Activated CD8-positive, alpha-beta memory T cell treated with anti-CD3 and anti-CD28 coated beads for 48 hours (primary cell): ENCODE data around the gene CDKN2C.
"Not testable (repeated sequence)": the region's sequence is repeated elsewhere in the genome, so short reads cannot be mapped to it uniquely, and the experiment has no call there.

Experiments used
- DNase-seq, 3 experiments: peaks; one replicate each; pipeline ENCODE4 v3.0.0-alpha.2; 2020; ENCODE audit warnings: low read depth in 2 of 3, low spot score in 2 of 3

CDKN2C gene

GRCh38 chr1:50978852-50979781 lies 9.1 kb downstream of the CDKN2C start:
- DNase-seq, result no peak

- no peak for DNase-seq
Measured at GRCh38 chr1:50979937-50980336, 9.9 kb downstream of the CDKN2C start.

- no peak for DNase-seq
Measured at GRCh38 chr1:50980505-50980904, 10.5 kb downstream of the CDKN2C start.

- no peak for DNase-seq
Measured at GRCh38 chr1:50981741-50982140, 11.7 kb downstream of the CDKN2C start.

DNA sequence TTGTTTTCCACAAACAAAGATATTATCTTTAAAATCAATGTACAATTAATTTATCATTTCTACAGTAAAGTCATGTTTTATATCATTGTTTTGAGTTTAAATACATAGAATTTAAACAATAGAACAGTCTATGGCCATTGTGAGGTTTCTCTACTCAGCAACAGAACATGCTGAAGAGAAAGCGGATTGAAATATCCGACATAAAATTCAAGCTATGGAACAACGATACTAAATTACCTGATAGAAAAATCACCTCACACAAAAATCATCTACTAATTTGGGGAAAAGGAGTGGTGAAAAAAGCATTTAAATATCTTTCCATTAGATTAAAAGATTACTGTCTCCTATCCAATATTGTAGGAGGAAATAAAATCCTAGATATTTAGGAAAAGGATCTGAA lies 12.6 kb downstream of the CDKN2C start:
- DNase-seq, result no peak

DNA sequence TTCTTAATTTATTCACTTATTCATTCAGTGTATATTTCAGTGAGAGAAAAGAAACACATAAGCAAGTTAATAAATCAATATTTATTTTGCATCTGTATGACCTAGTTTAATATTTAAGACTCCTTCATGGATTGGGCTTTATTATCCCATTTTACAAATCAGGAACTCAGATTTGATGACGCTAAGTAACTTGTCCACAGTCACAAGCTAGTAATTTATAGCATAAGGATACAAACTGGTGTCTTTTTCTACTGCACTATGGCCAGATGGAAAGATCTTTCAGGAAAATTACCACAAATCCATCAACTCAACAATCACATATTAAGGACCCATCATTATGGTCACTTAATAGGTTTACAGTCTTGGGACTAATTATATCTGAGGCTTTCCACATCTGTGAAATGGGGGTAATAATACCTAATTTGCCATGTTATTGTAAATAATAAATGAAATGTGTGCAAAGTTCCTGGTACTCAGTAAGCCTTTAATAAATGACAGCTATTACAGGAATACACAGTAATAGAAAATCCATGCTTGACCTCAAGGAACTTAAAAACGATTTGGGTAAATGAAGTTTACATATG lies 13.3 kb downstream of the CDKN2C start:
- DNase-seq, result no peak

DNA sequence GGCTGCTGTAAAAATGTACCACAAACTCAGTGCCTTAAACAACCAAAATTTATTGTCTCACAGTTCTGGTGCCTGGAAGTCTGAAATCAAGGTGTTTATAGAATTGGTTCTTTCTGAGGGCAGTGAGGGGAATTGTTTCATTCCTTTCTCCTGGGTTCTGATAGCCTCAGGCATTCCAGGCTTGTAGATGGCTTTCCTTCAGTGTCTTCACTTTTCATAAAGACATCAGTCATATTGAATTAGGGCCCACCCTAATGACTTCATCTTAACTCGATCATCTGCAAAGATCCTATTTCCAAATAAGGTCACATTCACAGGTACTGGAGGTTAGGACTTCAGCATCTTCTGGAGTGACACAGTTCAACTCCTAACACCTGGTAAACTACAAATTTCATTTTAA lies 15.0 kb downstream of the CDKN2C start:
- DNase-seq, result no peak

- no peak for DNase-seq
Measured at GRCh38 chr1:50986653-50987052, 16.6 kb downstream of the CDKN2C start.

DNA sequence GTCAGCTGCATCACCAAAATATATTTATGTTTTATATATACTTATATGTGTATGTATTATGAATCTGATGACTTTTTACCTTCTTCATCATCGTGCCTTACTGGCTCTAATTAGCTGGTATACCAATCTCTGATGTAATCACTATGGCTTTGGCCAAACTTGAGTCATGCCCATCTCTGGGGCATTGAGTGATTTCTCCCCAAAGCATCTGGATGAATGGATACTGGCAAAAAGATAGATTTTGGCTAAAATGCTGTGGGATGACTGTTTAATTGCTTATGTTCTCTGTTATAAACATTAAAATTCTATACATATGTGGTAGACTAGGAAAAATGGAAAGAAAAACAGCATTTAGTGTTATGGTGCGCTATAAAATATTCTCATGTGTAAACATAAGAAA lies 19.6 kb downstream of the CDKN2C start:
- DNase-seq, result no peak

DNA sequence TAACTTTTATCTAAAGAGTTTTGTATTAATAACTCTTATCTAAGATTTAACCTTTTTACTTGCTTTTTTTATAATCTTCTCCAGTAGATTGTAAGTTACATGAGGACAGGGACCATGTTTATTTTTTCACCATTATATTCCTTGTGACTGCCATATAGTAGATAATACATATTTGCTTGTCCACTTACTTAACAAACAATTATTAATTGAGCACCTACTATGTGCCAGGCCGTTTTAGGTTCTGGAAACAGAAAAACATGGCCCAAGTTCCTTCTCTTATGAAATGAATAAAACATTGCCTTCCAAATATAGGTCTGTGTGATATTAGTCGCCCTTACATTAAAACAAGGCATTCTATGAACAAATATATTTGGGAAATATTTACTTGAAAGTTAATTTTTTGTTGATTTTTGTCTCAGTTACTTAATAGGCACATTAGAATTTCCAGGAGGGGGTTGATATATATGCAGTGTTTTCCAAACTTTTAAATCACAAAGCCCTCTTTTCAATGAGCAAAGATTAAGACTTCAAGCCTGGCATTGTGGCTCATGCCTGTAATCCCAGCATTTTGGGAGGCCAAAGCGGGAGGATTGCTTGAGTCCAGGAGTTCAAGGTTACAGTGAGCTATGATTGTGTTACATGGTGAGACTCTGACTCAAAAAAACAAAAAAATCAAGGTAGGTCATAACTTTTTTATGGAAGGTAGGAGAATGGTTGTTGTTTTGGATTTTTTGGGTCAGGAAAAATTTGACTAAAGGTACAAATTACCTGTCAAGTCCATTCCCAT lies 22.7 kb downstream of the CDKN2C start:
- DNase-seq, result no peak

DNA sequence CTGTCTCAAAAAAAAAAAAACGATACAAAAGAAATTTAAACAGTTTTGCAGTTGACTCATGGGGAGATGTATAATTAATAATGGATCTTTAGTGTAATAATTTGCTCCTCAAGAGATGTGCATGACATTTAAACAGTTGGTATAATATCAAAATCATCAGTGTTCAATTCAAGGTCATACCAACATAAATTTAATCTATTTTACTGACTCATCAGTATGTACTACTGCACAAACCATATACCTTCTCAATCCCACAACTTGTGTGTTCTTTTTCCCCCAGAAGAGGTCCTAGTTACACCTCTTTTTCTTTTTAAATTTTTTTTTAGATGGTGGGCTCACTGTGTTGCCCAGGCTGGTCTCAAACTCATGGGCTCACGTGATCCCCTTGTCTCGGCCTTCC lies 23.6 kb downstream of the CDKN2C start:
- DNase-seq, result no peak

GRCh38 chr1:50994997-50995396 lies 25.0 kb downstream of the CDKN2C start:
- DNase-seq, result no peak

DNA sequence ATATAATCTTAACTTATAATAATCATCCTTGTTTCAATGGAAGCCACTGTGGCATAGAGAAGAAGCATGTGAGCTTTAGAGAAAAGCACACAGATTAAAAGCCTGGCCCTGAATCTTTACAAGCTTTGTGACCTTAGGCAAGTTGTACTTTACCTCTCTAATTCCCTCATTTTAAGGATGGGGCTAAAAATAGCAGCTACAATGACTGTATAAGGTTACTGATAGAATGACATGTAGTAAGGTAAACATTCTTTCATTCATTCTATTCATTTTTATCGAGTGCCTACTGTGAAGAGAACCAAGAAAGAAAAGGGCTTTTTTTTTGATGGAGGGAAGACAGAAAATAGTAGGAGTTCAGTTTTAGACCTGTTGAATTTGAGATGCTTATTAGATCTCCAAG lies 25.6 kb downstream of the CDKN2C start:
- no peak for DNase-seq

DNA sequence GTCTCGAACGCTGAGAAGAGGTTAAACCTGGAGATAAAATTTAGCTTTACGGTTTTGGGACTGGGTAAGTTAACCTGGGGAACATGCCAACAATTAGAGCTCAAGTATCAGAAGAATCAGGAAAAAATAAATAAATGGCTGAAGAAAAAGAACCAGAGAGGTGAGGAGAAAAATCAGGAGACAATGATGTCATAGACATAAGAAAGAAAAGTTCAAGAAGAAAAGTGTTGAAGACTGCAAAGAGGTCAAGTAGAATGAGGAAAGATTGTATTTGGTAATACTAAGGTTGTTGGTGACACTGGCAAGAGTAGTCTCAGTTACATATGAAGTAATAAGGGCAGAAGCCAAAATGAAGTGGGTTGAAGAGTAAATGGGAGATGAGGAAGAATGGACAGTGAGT lies 26.0 kb downstream of the CDKN2C start:
- DNase-seq, result no peak

GRCh38 chr1:50999375-50999774 lies 29.3 kb downstream of the CDKN2C start:
- DNase-seq, result not testable (repeated sequence)

DNA sequence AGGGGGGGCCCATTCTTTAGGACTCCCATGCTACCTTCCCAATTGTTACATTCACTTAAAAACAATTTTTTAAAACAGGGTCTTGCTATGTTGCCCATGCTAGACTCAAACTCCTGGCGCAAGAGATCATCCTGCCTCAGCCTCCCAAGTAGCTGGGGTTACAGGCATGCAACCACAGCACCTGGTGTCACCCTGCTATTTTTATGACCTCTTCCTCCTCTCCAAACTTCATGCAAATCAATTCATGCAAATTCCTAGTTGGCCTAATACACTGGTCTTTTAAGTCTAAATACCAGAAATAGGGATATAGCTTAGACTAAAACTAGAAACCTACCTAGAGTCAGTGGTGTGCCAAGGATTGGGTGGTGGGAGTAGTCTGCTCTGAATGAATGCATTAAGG lies 30.1 kb downstream of the CDKN2C start:
- no peak for DNase-seq

GRCh38 chr1:51000651-51001050 lies 30.6 kb downstream of the CDKN2C start:
- DNase-seq, result no peak

DNA sequence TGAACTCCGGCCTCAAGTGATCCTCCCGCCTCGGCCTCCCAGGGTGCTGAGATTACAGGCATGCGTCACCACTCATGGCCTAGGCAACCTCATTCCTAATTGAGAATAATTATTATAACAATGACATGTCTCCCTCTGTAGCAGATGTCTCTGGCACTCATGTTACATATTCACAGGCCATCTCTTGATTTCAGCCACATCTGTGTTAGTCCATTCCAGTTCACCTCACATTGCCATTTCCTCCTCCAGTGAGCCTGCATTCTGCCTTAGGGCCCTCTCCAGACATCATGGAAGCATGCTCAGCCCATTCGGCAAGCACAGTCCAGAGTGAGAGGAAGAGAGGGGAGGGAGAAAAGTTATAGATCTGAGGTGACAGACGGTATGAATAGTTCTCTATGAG lies 32.5 kb downstream of the CDKN2C start:
- no peak for DNase-seq

DNA sequence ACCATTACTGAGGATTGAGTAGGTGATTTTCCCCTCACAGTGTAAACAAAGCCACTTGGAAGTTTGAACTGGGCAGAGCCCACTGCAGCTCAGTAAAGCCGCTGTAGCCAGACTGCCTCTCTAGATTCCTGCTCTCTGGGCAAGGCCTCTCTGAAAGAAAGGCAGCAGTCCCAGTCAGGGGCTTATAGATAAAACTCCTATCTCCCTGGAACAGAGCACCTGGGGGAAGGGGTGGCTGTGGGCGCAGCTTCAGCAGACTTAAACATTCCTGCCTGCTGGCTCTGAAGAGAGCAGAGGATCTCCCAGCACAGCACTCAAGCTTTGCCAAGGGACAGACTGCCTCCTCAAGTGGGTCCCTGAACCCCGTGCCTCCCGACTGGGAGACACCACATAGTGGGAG lies 35.5 kb downstream of the CDKN2C start:
- not testable (repeated sequence) for DNase-seq

DNA sequence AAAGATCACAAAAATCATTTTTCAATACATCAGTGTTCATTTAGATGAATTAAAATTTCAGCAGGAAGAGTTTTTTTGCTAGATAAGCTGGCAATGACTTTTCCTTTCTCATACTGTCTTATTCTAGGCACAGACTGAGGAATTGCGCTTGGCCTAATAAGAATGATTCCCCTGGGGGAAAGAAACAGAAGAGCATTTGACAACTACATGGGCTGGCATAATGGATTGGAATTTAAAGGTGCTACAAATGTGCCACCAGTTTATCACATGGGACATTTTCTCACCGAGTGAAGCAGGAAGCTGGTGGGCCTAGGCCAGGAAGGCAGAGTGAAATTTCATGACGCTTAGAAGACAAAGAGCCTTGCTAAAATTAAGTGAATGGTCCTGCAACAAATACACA lies 39.3 kb downstream of the CDKN2C start:
- no peak for DNase-seq

DNA sequence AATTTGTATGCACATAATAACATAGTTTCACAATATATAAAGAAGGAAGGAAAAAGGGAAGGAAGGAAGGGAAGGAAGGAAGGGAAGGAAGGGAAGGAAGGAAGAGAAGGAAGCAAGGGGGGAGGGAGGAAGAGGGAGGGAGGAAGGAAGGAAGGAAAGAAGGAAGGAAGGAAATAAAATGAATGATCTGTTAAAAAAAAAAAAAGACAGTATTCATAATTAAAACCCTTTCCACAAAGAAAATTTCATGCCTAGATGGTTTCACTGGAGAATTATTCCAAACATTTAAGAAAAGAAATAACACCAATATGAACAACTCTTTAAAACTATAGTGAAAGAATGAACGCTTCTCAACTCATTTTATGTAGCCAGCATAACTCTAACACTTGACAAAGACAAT lies 44.8 kb downstream of the CDKN2C start:
- no peak for DNase-seq

DNA sequence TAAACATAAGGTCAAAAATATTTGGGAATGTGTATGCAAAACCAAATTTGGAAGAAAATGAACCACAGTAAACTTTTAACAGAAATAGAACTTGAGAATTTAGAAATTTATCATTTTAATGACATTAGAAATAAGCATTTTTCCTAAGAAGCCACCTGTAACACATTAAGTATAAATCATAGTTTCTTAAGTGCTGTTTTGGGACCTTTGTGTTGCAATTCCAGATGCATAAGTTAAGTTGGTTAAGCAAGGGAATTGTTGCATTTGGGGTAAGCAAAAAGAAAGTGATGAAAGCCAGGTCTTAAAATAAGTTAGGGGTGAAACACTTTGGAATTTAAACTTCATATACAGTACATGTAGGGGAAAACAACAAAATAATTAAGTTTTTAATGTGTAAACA lies 49.8 kb downstream of the CDKN2C start:
- no peak for DNase-seq
